NOMO-1 treated with DMSO at 0.1 percent for 48 hours (cell line): Measurements from ENCODE around the gene MEPE.

ENCODE experiments used
- DNase-seq: peaks from one replicate; lab custom pipeline; 2025; ENCODE audit not compliant: unreplicated experiment; lab: John Stamatoyannopoulos, UW

The MEPE gene

GRCh38 chr4:87881115-87881514 is 48.3 kb downstream of the MEPE start:
- DNase-seq = no peak

- DNase-seq = no peak
These were observed 49.6 kb downstream of the MEPE start for GRCh38 chr4:87882321-87882720.

DNA sequence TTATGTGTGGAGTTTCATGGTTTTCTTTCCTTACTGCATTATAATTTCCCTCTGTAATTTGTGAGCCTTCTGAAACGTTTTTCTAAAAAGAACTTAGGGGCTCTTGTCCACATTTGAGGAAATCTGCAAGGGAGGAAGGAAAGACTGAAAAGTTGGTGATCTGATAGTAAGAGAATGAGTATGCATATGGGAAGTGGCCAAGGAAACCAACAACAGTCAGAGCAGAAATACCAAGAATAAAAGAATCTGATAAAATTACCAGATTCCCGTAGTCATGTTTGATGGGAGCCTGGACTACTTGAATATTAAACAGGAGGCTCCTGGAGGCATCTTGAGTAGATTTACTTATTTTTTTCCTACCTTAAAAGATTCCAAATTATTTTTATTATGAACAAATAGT is 50.1 kb downstream of the MEPE start:
- no peak for DNase-seq

DNA sequence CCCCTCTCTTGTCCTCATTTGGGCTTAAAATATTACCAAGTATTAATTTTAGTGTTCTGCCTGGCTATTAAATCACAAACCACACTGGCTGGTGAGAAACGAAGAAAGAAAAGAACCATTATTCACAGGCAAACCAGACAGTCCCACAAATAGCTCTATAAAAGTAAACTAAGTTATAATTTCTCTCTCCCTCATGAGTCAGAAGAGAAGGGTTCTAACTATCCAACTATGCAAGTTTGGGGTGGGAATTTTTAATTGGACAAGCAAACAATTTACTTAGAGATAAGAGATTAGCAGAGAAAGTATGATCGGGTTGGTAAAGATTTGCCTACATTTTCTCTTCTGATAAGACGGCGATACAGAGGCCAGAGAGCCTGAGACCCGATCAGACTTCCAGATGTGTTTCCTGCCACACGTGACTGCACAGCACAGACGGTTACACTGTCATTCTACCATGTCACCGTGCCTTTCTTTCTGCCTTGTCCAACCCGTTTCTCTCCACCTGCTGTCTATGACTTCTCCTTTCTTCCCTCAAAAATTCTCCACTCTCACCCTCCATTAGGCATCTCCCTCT is 52.3 kb downstream of the MEPE start:
- no peak for DNase-seq

- no peak for DNase-seq
These were observed 53.3 kb downstream of the MEPE start for GRCh38 chr4:87886083-87886482.

- DNase-seq = peak; percentile 58
These were observed 58.0 kb downstream of the MEPE start for GRCh38 chr4:87890753-87891152.

- DNase-seq = peak; percentile 97
These were observed 63.3 kb downstream of the MEPE start for GRCh38 chr4:87895964-87896621.
